Osteocyte (in vitro differentiated cells): Measurements from ENCODE around the gene TARS3. TPM values are rescaled to one million over a fixed set of nuclear protein-coding genes. Genes with fewer than 3 reads are reported as not detected.

Experiments
- DNase-seq: peaks from one replicate; pipeline ENCODE4 v3.0.0; 2021; ENCODE audit warnings: mixed read lengths; ENCODE audit not compliant: unreplicated experiment; ENCODE audit errors: extremely low spot score
- H3K27ac Mint-ChIP-seq: one replicate; pipeline ENCODE4 v1.8.0; 2021; ENCODE audit warnings: mild to moderate bottlenecking, mixed read lengths; ENCODE audit not compliant: unreplicated experiment
- H3K27me3 Mint-ChIP-seq: one replicate; pipeline ENCODE4 v1.8.0; 2021; ENCODE audit warnings: mixed read lengths; ENCODE audit not compliant: unreplicated experiment
- H3K36me3 Mint-ChIP-seq: one replicate; pipeline ENCODE4 v1.8.0; 2021; ENCODE audit warnings: mixed read lengths; ENCODE audit not compliant: unreplicated experiment
- H3K4me1 Mint-ChIP-seq: one replicate; pipeline ENCODE4 v1.8.0; 2021; ENCODE audit warnings: mixed read lengths; ENCODE audit not compliant: unreplicated experiment
- H3K4me3 Mint-ChIP-seq: one replicate; pipeline ENCODE4 v1.8.0; 2021; ENCODE audit warnings: mild to moderate bottlenecking, moderate library complexity, mixed read lengths; ENCODE audit not compliant: unreplicated experiment
- H3K9me3 Mint-ChIP-seq: one replicate; pipeline ENCODE4 v1.8.0; 2021; ENCODE audit warnings: mixed read lengths; ENCODE audit not compliant: unreplicated experiment
- CTCF ChIP-seq: fragments of 200-600 bp; sonication (generic); IDR thresholded peaks from 2 replicates; pipeline ENCODE4 v1.5.0; 2021; ENCODE audit warnings: antibody characterized with exemption, mild to moderate bottlenecking, moderate library complexity
- total RNA-seq: library from RNA; stranded (reverse); gene quantifications from 2 replicates; pipeline ENCODE4 v1.2.1, GENCODE V29; 2021

Gene TARS3
- total RNA-seq, 1 donor from 2014 or later, result 16.0 TPM

GRCh38 chr15:101618076-101618475, 106.2 kb downstream of the TARS3 start:
- H3K9me3 Mint-ChIP-seq, result peaks cover 1% of the 10 kb centered on the region
- TF ChIP-seq CTCF, result no peak
- H3K36me3 Mint-ChIP-seq, result peaks cover 10% of the 10 kb centered on the region
- no peak overlapping the region for H3K27ac Mint-ChIP-seq
- H3K27me3 Mint-ChIP-seq, result no peaks in the 10 kb centered on the region
- peaks cover 30% of the 10 kb centered on the region for H3K4me1 Mint-ChIP-seq
- no peak for DNase-seq
- H3K4me3 Mint-ChIP-seq, result no peak overlapping the region

GRCh38 chr15:101617390-101617965, 106.8 kb downstream of the TARS3 start:
- Mint-ChIP-seq H3K4me1 (peaks cover 31% of the 10 kb centered on the region), H3K27ac (no peak overlapping the region), H3K27me3 (no peaks in the 10 kb centered on the region), H3K4me3 (no peak overlapping the region), H3K9me3 (no peaks in the 10 kb centered on the region), H3K36me3 (peaks cover 6% of the 10 kb centered on the region)
- DNase-seq, result no peak
- TF ChIP-seq CTCF, result no peak

- no peak for TF ChIP-seq CTCF
- Mint-ChIP-seq H3K4me3 (peak overlapping the region; percentile 1), H3K9me3 (no peaks in the 10 kb centered on the region), H3K27me3 (no peaks in the 10 kb centered on the region), H3K27ac (no peak overlapping the region), H3K36me3 (no peaks in the 10 kb centered on the region), H3K4me1 (peaks cover 31% of the 10 kb centered on the region)
- DNase-seq, result no peak
Observed at GRCh38 chr15:101615986-101616848, 108.1 kb downstream of the TARS3 start.

GRCh38 chr15:101615414-101615985, 108.8 kb downstream of the TARS3 start:
- TF ChIP-seq CTCF, result no peak

GRCh38 chr15:101614761-101615160, 109.5 kb downstream of the TARS3 start:
- H3K27me3 Mint-ChIP-seq, result no peaks in the 10 kb centered on the region
- peaks cover 31% of the 10 kb centered on the region for H3K4me1 Mint-ChIP-seq
- no peak for TF ChIP-seq CTCF
- H3K4me3 Mint-ChIP-seq, result no peak overlapping the region
- H3K27ac Mint-ChIP-seq, result no peak overlapping the region
- no peaks in the 10 kb centered on the region for H3K36me3 Mint-ChIP-seq
- no peaks in the 10 kb centered on the region for H3K9me3 Mint-ChIP-seq
- DNase-seq, result no peak

More at GRCh38 chr15:101615414-101615985, 108.8 kb downstream of the TARS3 start:
- H3K9me3 Mint-ChIP-seq, result no peaks in the 10 kb centered on the region
- H3K27ac Mint-ChIP-seq, result no peak overlapping the region
- DNase-seq, result no peak
- no peaks in the 10 kb centered on the region for H3K27me3 Mint-ChIP-seq
- peaks cover 31% of the 10 kb centered on the region for H3K4me1 Mint-ChIP-seq
- H3K4me3 Mint-ChIP-seq, result no peak overlapping the region
- no peaks in the 10 kb centered on the region for H3K36me3 Mint-ChIP-seq
